ENCODE results near the gene RBM17. TPM values are rescaled to one million over a fixed set of nuclear protein-coding genes. Genes with fewer than 3 reads are reported as not detected.

RBM17 gene
- total RNA-seq, 1 experiment from 2014 or later, result 128 TPM

DNA sequence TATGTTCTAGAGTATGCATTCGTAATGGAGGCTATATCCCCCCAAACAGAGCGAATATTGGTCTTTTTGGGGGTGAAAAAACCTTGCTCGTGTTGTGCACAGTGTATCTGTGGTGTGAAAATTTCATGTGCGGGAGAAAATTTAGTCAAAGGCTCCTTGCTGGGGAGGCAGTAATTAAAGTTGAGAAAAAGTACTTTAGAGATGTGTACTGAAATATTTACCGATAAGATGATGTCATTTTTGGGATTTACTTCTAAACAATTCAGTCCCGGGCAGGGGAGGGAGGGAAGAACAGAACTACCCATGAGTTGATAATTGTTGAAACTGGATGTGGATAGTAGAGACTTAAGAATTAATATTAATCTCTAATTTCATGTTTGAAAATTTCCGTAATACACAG is 9.3 kb downstream of the RBM17 start:
- Mint-ChIP-seq H3K27me3 (ENCODE audit: insufficient read depth, unreplicated experiment) (no peaks in the 10 kb centered on the region), H3K9me3 (ENCODE audit: unreplicated experiment) (no peaks in the 10 kb centered on the region), H3K4me1 (ENCODE audit: insufficient read depth, unreplicated experiment) (no peaks in the 10 kb centered on the region), H3K36me3 (ENCODE audit: insufficient read depth, unreplicated experiment) (peaks cover 79% of the 10 kb centered on the region), H3K27ac (ENCODE audit: low read depth, unreplicated experiment) (no peak overlapping the region), H3K4me3 (ENCODE audit: unreplicated experiment) (no peak overlapping the region)
- intact Hi-C loops (cut with micrococcal nuclease), result no loop called here
- DNase-seq (ENCODE audit: unreplicated experiment), result no peak
- TF ChIP-seq CTCF (IDR thresholded peaks at IDR 0.05; ENCODE audit: unreplicated experiment), result no peak
- POLR2A ChIA-PET, result no interaction called here
- no TSS peak for BruUV-seq (replicated peaks)
- CTCF ChIA-PET, result interaction anchor here (1.0 kb wide), 1 partner anchor 304 kb away, joined by 3 read pairs; no protein-coding TSS in a partner anchor

DNA sequence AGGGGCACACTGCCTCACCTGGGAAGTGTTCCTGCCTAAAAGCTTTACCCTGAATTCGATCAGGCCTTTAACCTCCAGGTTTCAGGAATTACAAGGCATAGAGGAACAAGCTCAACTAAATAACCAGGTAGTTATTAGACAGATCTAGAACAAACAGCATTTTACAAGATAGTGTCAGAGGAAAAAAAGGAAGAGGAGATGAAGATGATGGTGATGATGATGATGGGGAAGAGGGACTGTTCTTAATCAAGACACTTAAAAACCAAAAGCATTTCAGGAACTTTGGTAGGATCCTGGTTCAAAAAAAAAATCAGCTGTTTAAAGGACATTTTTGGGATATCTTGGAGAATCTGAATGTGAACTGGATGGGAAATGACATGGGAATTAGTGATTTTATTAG is 11.5 kb downstream of the RBM17 start:
- no peaks in the 10 kb centered on the region for H3K4me1 Mint-ChIP-seq (ENCODE audit: insufficient read depth, unreplicated experiment)
- H3K36me3 Mint-ChIP-seq (ENCODE audit: insufficient read depth, unreplicated experiment), result peaks cover 80% of the 10 kb centered on the region
- no peaks in the 10 kb centered on the region for H3K27me3 Mint-ChIP-seq (ENCODE audit: insufficient read depth, unreplicated experiment)
- DNase-seq (ENCODE audit: unreplicated experiment), result no peak
- no peak overlapping the region for H3K4me3 Mint-ChIP-seq (ENCODE audit: unreplicated experiment)
- no TSS peak for BruUV-seq (replicated peaks)
- H3K27ac Mint-ChIP-seq (ENCODE audit: low read depth, unreplicated experiment), result no peak overlapping the region
- POLR2A ChIA-PET, result interaction anchor here (1.0 to 1.2 kb wide), 3 partner anchors 10 to 63 kb away, joined by 3 to 4 read pairs (median 3); no protein-coding TSS in a partner anchor
- intact Hi-C loops (cut with micrococcal nuclease), result no loop called here
- TF ChIP-seq CTCF (IDR thresholded peaks at IDR 0.05; ENCODE audit: unreplicated experiment), result no peak
- H3K9me3 Mint-ChIP-seq (ENCODE audit: unreplicated experiment), result no peaks in the 10 kb centered on the region
- CTCF ChIA-PET, result interaction anchor here (0.8 to 1.0 kb wide), 3 partner anchors 9 to 86 kb away, joined by 4 to 7 read pairs (median 5); no protein-coding TSS in a partner anchor

DNA sequence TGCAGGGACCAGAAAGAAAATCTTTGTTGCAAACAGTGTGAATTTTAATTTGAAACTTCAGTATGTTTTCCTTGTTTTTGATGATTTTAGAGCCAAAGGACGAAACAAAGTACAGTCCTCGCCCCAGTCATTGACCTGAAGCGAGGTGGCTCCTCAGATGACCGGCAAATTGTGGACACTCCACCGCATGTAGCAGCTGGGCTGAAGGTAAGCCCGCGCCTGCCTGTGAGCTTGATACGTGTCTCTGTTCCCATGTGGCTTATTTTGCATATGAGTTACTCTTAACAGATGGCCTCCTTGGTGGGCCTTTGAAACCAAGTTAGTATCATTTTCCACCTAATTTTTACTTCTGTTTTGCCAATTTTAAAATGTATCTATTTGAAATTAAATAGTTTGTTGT is 12.3 kb downstream of the RBM17 start:
- Mint-ChIP-seq H3K27ac (ENCODE audit: low read depth, unreplicated experiment) (no peak overlapping the region), H3K4me3 (ENCODE audit: unreplicated experiment) (no peak overlapping the region), H3K36me3 (ENCODE audit: insufficient read depth, unreplicated experiment) (peaks cover 82% of the 10 kb centered on the region), H3K4me1 (ENCODE audit: insufficient read depth, unreplicated experiment) (no peaks in the 10 kb centered on the region), H3K27me3 (ENCODE audit: insufficient read depth, unreplicated experiment) (no peaks in the 10 kb centered on the region), H3K9me3 (ENCODE audit: unreplicated experiment) (no peaks in the 10 kb centered on the region)
- no peak for DNase-seq (ENCODE audit: unreplicated experiment)
- intact Hi-C loops (cut with micrococcal nuclease), result no loop called here
- BruUV-seq (replicated peaks), result no TSS peak
- CTCF ChIA-PET, result interaction anchor here (0.8 to 1.0 kb wide), 2 partner anchors 8 to 12 kb away, joined by 4 to 7 read pairs; no protein-coding TSS in a partner anchor
- no peak for TF ChIP-seq CTCF (IDR thresholded peaks at IDR 0.05; ENCODE audit: unreplicated experiment)
- POLR2A ChIA-PET, result interaction anchor here (1.0 kb wide), 1 partner anchor 14 kb away, joined by 3 read pairs; no protein-coding TSS in a partner anchor

DNA sequence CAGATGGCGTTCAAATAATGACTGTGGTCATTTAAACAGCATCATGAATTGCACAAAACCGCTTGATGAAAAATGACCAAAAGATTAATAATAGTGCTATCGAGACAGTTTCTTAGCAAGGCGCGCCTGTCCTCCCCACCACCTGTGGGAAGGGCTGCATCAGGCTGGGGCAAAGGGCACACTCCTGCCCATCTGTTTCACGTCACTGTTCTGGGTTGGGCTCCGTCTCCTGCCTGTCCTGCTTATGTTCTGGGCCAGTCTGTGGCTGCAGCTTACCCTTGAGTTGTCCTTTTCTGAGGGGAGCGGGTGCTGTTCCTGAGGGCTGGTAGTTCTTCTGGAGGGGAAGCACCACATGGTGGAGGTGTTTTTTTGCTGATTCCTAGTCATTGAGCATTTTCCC is 13.3 kb downstream of the RBM17 start:
- ChIA-PET POLR2A (no interaction called here), CTCF (no interaction called here)
- Mint-ChIP-seq H3K36me3 (ENCODE audit: insufficient read depth, unreplicated experiment) (peaks cover 89% of the 10 kb centered on the region), H3K27ac (ENCODE audit: low read depth, unreplicated experiment) (no peak overlapping the region), H3K9me3 (ENCODE audit: unreplicated experiment) (no peaks in the 10 kb centered on the region), H3K4me3 (ENCODE audit: unreplicated experiment) (no peak overlapping the region), H3K4me1 (ENCODE audit: insufficient read depth, unreplicated experiment) (no peaks in the 10 kb centered on the region), H3K27me3 (ENCODE audit: insufficient read depth, unreplicated experiment) (no peaks in the 10 kb centered on the region)
- DNase-seq (ENCODE audit: unreplicated experiment), result no peak
- BruUV-seq (replicated peaks), result no TSS peak
- intact Hi-C loops (cut with micrococcal nuclease), result no loop called here
- no peak for TF ChIP-seq CTCF (IDR thresholded peaks at IDR 0.05; ENCODE audit: unreplicated experiment)
